ENCODE results near the gene CFH.

DNA sequence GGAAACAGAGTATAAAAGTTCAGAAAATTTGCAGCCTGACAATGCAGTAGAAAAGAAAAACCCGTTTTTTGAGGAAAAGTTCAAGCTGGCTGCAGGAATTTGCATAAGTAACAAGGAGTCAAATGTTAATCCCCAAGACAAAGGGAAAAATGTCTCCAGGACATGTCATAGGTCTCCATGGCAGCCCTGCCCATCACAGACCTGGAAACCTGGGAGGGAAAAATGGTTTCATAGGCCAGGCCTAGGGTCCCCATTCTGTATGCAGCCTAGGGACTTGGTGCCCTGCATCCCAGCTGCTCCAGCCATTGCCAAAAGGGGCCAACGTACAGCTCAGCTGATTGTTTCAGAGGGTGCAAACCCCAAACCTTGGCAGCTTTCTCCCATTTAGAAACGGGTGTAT, 40.0 kb upstream of the CFH start:
- TF ChIP-seq, protein P1, sequence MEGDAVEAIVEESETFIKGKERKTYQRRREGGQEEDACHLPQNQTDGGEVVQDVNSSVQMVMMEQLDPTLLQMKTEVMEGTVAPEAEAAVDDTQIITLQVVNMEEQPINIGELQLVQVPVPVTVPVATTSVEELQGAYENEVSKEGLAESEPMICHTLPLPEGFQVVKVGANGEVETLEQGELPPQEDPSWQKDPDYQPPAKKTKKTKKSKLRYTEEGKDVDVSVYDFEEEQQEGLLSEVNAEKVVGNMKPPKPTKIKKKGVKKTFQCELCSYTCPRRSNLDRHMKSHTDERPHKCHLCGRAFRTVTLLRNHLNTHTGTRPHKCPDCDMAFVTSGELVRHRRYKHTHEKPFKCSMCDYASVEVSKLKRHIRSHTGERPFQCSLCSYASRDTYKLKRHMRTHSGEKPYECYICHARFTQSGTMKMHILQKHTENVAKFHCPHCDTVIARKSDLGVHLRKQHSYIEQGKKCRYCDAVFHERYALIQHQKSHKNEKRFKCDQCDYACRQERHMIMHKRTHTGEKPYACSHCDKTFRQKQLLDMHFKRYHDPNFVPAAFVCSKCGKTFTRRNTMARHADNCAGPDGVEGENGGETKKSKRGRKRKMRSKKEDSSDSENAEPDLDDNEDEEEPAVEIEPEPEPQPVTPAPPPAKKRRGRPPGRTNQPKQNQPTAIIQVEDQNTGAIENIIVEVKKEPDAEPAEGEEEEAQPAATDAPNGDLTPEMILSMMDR (IDR thresholded peaks at IDR 0.05), result no peak
- TF ChIP-seq EP300 (IDR thresholded peaks at IDR 0.05) (no peak), POLR2A (IDR thresholded peaks at IDR 0.05) (no peak)

Data from gastroesophageal sphincter (tissue), 3 donors.